Hepatocyte (in vitro differentiated cells): ENCODE measurements around the gene CTNND2. TPM values are rescaled to one million over a fixed set of nuclear protein-coding genes. Genes with fewer than 3 reads are reported as not detected.

Source experiments
- DNase-seq: peaks from one replicate; pipeline ENCODE4 v3.0.0-alpha.2; 2016; ENCODE audit warnings: low spot score
- H2AFZ ChIP-seq: fragments of 200-600 bp; sonication (generic); 2 replicates; pipeline ENCODE4 v1.6.0; 2016; ENCODE audit warnings: antibody characterized with exemption, mild to moderate bottlenecking
- H3K27ac ChIP-seq: fragments of 200-600 bp; sonication (generic); 2 replicates; pipeline ENCODE4 v1.5.1; 2016; ENCODE audit warnings: mild to moderate bottlenecking
- H3K27me3 ChIP-seq: fragments of 200-600 bp; sonication (generic); 2 replicates; pipeline ENCODE4 v1.6.1; 2016
- H3K36me3 ChIP-seq: fragments of 200-600 bp; sonication (generic); replicated peaks from 2 replicates; pipeline ENCODE4 v1.5.1; 2016; ENCODE audit warnings: low read depth; ENCODE audit not compliant: insufficient read depth
- H3K4me1 ChIP-seq: fragments of 200-600 bp; sonication (generic); 2 replicates; pipeline ENCODE4 v1.5.1; 2016; ENCODE audit warnings: mild to moderate bottlenecking, moderate library complexity; ENCODE audit not compliant: insufficient read depth
- H3K4me2 ChIP-seq: fragments of 200-600 bp; sonication (generic); 2 replicates; pipeline ENCODE4 v1.6.0; 2016
- H3K4me3 ChIP-seq: fragments of 200-600 bp; sonication (generic); 2 replicates; pipeline ENCODE4 v1.5.1; 2016; ENCODE audit warnings: mild to moderate bottlenecking
- H3K79me2 ChIP-seq: fragments of 200-600 bp; sonication (generic); 2 replicates; pipeline ENCODE4 v1.6.0; 2017; ENCODE audit warnings: mild to moderate bottlenecking
- H3K9me2 ChIP-seq: fragments of 200-600 bp; sonication (generic); replicated peaks from 2 replicates; pipeline ENCODE4 v1.6.0; 2017; ENCODE audit warnings: mild to moderate bottlenecking; ENCODE audit not compliant: insufficient read depth
- H3K9me3 ChIP-seq: fragments of 200-600 bp; sonication (generic); 2 replicates; pipeline ENCODE4 v1.5.1; 2016; ENCODE audit warnings: low read depth, mild to moderate bottlenecking
- H4K20me1 ChIP-seq: fragments of 200-600 bp; sonication (generic); 2 replicates; pipeline ENCODE4 v1.6.0; 2016; ENCODE audit warnings: mild to moderate bottlenecking; ENCODE audit not compliant: insufficient read depth, poor library complexity, severe bottlenecking
- CTCF ChIP-seq: fragments of 200-600 bp; sonication (generic); IDR thresholded peaks from 2 replicates; pipeline ENCODE4 v1.5.1; 2016; ENCODE audit warnings: antibody characterized with exemption, mild to moderate bottlenecking; ENCODE audit not compliant: poor library complexity
- EZH2 ChIP-seq: fragments of 200-600 bp; sonication (generic); IDR thresholded peaks from 2 replicates; pipeline ENCODE4 v1.6.1; 2016; ENCODE audit warnings: antibody characterized with exemption, mild to moderate bottlenecking, borderline replicate concordance
- EZH2phosphoT487 ChIP-seq: fragments of 200-600 bp; sonication (generic); IDR thresholded peaks from one replicate; pipeline ENCODE4 v1.6.1; 2018; ENCODE audit warnings: antibody characterized with exemption, mild to moderate bottlenecking, low read depth, moderate library complexity; ENCODE audit not compliant: unreplicated experiment, severe bottlenecking
- WGBS: methylation state at CpG from one replicate; pipeline ENCODE4 v1.1.6; 2016; ENCODE audit warnings: low lambda C conversion rate; ENCODE audit errors: missing lambda C conversion rate; 5-methylcytosine and 5-hydroxymethylcytosine counted together
- polyA plus RNA-seq: library from polyadenylated mRNA; unstranded; fragments of >200 nt; fragmentation: Nextera tagmentation; extraction: Ambion mirVana; gene quantifications from 2 replicates; pipeline ENCODE4 v1.2.1, GENCODE V29; 2016
- total RNA-seq: library from RNA; depleted of rRNA; stranded (reverse); fragments of >200 nt; gene quantifications from 2 replicates; pipeline ENCODE4 v1.2.3, GENCODE V29; 2014

The CTNND2 gene
- total and polyA plus RNA-seq, 2 experiments from 2014 or later: 27.5 to 30.3 TPM

DNA sequence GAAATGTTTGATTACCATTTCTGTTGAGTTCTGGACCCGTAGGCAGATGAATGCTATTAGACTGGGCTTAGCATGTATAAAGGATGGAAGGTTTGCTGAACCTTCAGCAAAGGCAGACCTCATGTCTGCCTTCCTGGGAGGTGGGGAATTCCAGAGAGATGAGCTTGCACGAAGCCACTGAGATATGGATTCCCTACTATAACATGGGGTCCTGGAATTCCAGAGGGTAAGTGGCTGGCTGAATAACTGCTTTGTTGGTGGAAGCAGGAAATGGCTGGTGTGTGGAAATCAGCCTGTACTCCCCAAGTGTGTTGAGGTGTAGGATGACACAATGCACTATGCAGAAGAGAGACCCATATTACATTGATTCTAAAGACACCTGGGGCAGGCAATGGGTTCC lies 526.4 kb downstream of the CTNND2 start:
- Histone ChIP-seq H3K9me3 (no peaks in the 10 kb centered on the region), H3K36me3 (no peaks in the 10 kb centered on the region)

DNA sequence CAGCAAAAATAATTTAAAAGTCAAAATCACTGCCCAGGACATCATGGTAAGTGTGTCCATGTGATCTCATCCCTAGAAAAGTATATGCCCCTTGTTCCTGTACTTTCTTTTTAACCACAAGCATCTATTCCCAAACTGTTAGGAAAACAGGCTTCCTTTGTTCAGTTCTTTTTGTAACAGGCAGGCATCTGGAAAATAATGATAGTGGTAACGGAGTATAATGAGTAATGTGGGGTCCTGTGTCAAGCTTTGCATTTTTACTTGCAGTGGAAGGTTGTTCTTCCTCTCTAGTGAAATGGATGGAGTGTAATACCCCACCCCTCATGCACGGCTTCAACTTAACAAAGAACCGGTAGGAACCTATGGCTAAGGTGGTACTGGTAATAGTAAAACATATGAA lies 532.1 kb downstream of the CTNND2 start:
- Histone ChIP-seq H2AFZ (no peak overlapping the region), H3K9me2 (no peaks in the 10 kb centered on the region), H3K4me3 (no peak overlapping the region), H3K79me2 (peaks cover 25% of the 10 kb centered on the region), H3K4me2 (no peak overlapping the region), H3K27ac (peak overlapping the region; percentile 2), H3K27me3 (no peaks in the 10 kb centered on the region), H4K20me1 (no peaks in the 10 kb centered on the region), H3K4me1 (peaks cover 11% of the 10 kb centered on the region), H3K9me3 (no peaks in the 10 kb centered on the region), H3K36me3 (no peaks in the 10 kb centered on the region)
- WGBS: 90% methylated on average over 3 of the region's 3 CpGs
- TF ChIP-seq EZH2 (no peak), CTCF (no peak), EZH2phosphoT487 (no peak)
- DNase-seq: no peak

More for the DNA sequence above, 526.4 kb downstream of the CTNND2 start:
- H3K4me1 ChIP-seq: peaks cover 7% of the 10 kb centered on the region
- H4K20me1 ChIP-seq: no peaks in the 10 kb centered on the region
- no peak overlapping the region for H3K27ac ChIP-seq
- no peak overlapping the region for H3K4me3 ChIP-seq
- 78% methylated on average over 2 of the region's 2 CpGs for WGBS
- H3K27me3 ChIP-seq: peaks cover 3% of the 10 kb centered on the region
- H3K9me2 ChIP-seq: no peaks in the 10 kb centered on the region
- H2AFZ ChIP-seq: no peak overlapping the region
- peaks cover 55% of the 10 kb centered on the region for H3K79me2 ChIP-seq
- H3K4me2 ChIP-seq: no peak overlapping the region
- TF ChIP-seq CTCF (no peak), EZH2phosphoT487 (no peak), EZH2 (no peak)
- DNase-seq: no peak

DNA sequence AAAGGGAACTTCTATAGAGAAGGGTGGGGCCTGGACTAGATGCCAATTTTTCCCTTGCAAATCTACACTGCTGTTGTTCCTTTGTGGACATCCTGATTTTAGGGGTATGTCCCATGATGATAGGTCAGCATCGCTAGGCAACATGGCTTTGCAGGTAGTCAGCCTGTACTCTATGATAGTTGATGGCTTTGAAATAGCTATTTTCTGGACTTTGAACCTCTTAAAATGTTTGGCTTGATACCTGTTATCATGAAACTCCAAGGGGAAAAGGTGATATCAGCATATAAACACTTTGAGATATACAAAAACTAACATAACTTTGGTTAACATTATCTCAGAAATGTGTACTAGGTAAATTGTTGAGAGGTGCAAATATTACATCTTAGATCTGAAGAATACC lies 533.2 kb downstream of the CTNND2 start:
- peaks cover 23% of the 10 kb centered on the region for H3K79me2 ChIP-seq
- H2AFZ ChIP-seq: no peak overlapping the region
- H3K27me3 ChIP-seq: no peaks in the 10 kb centered on the region
- peaks cover 11% of the 10 kb centered on the region for H3K4me1 ChIP-seq
- no peaks in the 10 kb centered on the region for H3K9me3 ChIP-seq
- 65% methylated on average over 1 of the region's 1 CpG for WGBS
- no peaks in the 10 kb centered on the region for H4K20me1 ChIP-seq
- H3K36me3 ChIP-seq: no peaks in the 10 kb centered on the region
- no peak overlapping the region for H3K4me2 ChIP-seq
- no peaks in the 10 kb centered on the region for H3K9me2 ChIP-seq
- H3K4me3 ChIP-seq: no peak overlapping the region
- no peak overlapping the region for H3K27ac ChIP-seq
- peak; percentile 23 for DNase-seq
- no peak for TF ChIP-seq EZH2phosphoT487
- no peak for TF ChIP-seq EZH2
- TF ChIP-seq CTCF: no peak

- TF ChIP-seq EZH2phosphoT487: no peak
- no peak for TF ChIP-seq EZH2
- TF ChIP-seq CTCF: no peak
- 95% methylated on average over 11 of the region's 11 CpGs for WGBS
- H2AFZ ChIP-seq: no peak overlapping the region
- no peaks in the 10 kb centered on the region for H4K20me1 ChIP-seq
- H3K79me2 ChIP-seq: peaks cover 22% of the 10 kb centered on the region
- H3K4me2 ChIP-seq: no peak overlapping the region
- H3K4me1 ChIP-seq: no peaks in the 10 kb centered on the region
- no peaks in the 10 kb centered on the region for H3K36me3 ChIP-seq
- DNase-seq: no peak
- no peak overlapping the region for H3K27ac ChIP-seq
- no peaks in the 10 kb centered on the region for H3K27me3 ChIP-seq
- no peaks in the 10 kb centered on the region for H3K9me2 ChIP-seq
- no peaks in the 10 kb centered on the region for H3K9me3 ChIP-seq
- no peak overlapping the region for H3K4me3 ChIP-seq
Measured at GRCh38 chr5:11364531-11364930, 539.7 kb downstream of the CTNND2 start.
